B cell (primary cell): Measurements from ENCODE around the gene HIC1.

ENCODE experiments used
- CTCF ChIP-seq: fragments of 200-600 bp; IDR thresholded peaks from one replicate; pipeline ENCODE4 v1.8.0; 2022; ENCODE audit warnings: antibody characterized with exemption, mild to moderate bottlenecking
- EZH2 ChIP-seq: IDR thresholded peaks from 2 replicates; pipeline ENCODE4 v1.6.1; 2012; ENCODE audit warnings: borderline replicate concordance, low read depth, mild to moderate bottlenecking, moderate library complexity, low read length; ENCODE audit not compliant: insufficient read depth, poor library complexity, severe bottlenecking

DNA sequence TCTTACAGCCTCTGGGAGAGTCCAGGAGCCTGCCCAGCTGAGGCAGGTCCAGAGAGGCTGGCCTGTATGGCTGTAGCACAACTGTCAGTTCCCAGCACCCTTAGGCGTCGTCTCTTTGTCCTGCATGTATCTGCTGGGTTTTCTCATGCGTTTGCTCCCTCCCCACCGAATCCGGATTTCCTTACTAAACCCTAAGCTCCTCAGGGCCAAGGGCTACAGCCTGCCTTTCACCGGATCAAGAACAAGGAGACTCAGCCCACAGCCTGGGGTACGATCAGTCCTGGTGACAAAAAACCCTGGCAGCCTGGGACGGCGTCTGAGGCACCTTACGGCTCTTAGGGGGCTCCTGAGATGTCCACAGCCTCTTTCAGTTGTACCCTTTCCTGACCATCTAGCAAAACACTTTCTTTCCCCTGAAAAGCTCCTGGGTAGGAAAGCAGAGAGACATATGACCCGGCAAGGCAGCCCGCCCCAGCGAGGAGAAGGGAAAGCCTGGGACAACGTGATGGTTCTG is 12.2 kb downstream of the HIC1 start:
- TF ChIP-seq CTCF (no peak), EZH2 (no peak)
